HCT116 (cell line): Measurements from ENCODE around the gene LRRC52. TPM values are rescaled to one million over a fixed set of nuclear protein-coding genes. Genes with fewer than 3 reads are reported as not detected.

Experiments
- ATAC-seq: fragments of 200-7000 bp; cut with Tn5 transposase; 2 replicates; pipeline ENCODE4 v1.9.1; 2020; ENCODE audit warnings: mild to moderate bottlenecking, moderate library complexity
- BruUV-seq: library from RNA; stranded (reverse); fragments of 400-500 nt; replicated peaks from 2 replicates; lab custom pipeline; 2021; lab: Mats Ljungman, UMichigan
- CTCF ChIA-PET: fragments of 300-600 bp; sonication (Branson Sonifier 250); formaldehyde crosslinking; loops from one replicate; lab custom pipeline; 2021; ENCODE audit warnings: antibody characterized with exemption; lab: Charles Lee
- POLR2A ChIA-PET: fragments of 300-600, 350-600 bp; sonication (Branson Sonifier 250); formaldehyde crosslinking; loops from one replicate; lab custom pipeline; 2021; ENCODE audit warnings: antibody characterized with exemption; lab: Charles Lee
- RAD21 ChIA-PET, 2 experiments: fragments of 300-600 bp; sonication (Branson Sonifier 250); formaldehyde crosslinking; loops; one replicate each; lab custom pipeline; 2023; ENCODE audit warnings: low total read pairs in 2 of 2; ENCODE audit not compliant: uncharacterized antibody in 2 of 2, unreplicated experiment in 2 of 2, low non-redundant PET in 1 of 2; lab: Charles Lee
- DNase-seq: peaks from one replicate; pipeline ENCODE4 v3.0.0-alpha.2; 2010; ENCODE audit warnings: low read depth, low spot score
- H2AFZ ChIP-seq: fragments of 200-600 bp; shearing (Covaris generic), sonication (generic); 2 replicates; pipeline ENCODE4 v1.6.1; 2017; ENCODE audit warnings: low read depth, mixed run types, mixed read lengths, antibody characterized with exemption, low read length; ENCODE audit not compliant: poor library complexity, severe bottlenecking
- H3K27ac ChIP-seq: 2 replicates; pipeline ENCODE4 v1.5.1; 2012; ENCODE audit warnings: low read depth, low read length
- H3K27me3 ChIP-seq: fragments of 200-600 bp; sonication (generic); 2 replicates; pipeline ENCODE4 v1.6.1; 2016; ENCODE audit warnings: mixed run types, low read length, mixed read lengths; ENCODE audit not compliant: insufficient read depth
- H3K36me3 ChIP-seq, 2 experiments: fragments of 200-500 bp in 1 of 2; fragments of 200-600 bp in 1 of 2; sonication (Bioruptor generic) in 1 of 2; sonication (generic) in 1 of 2; 2 replicates each; pipeline versions ENCODE4 v1.5.1 to v1.6.1; 2014 to 2016; ENCODE audit warnings: low read length in 2 of 2, inconsistent platforms in 1 of 2, mixed read lengths in 1 of 2, mixed run types in 1 of 2; ENCODE audit not compliant: insufficient read depth in 2 of 2, control insufficient read depth in 1 of 2
- H3K4me1 ChIP-seq, 2 experiments: fragments of 200-600 bp in 1 of 2; sonication (generic) in 1 of 2; 2 replicates each; pipeline versions ENCODE4 v1.5.1 to v1.6.1; 2012 to 2017; ENCODE audit warnings: low read length in 2 of 2, inconsistent platforms in 1 of 2, mild to moderate bottlenecking in 1 of 2, mixed read lengths in 1 of 2, mixed run types in 1 of 2, moderate library complexity in 1 of 2; ENCODE audit not compliant: insufficient read depth in 2 of 2, control insufficient read depth in 1 of 2
- H3K4me2 ChIP-seq: fragments of 200-600 bp; sonication (generic); 2 replicates; pipeline ENCODE4 v1.6.1; 2017; ENCODE audit warnings: mixed run types, low read length, mixed read lengths
- H3K4me3 ChIP-seq, 2 experiments: fragments of 200-600 bp in 1 of 2; sonication (generic) in 1 of 2; replicated peaks in 1 of 2; 2 replicates each; pipeline ENCODE4 v1.5.1; 2011 to 2016; ENCODE audit warnings: low read length in 2 of 2, control low read depth in 1 of 2, low read depth in 1 of 2, mild to moderate bottlenecking in 1 of 2, mixed read lengths in 1 of 2, mixed run types in 1 of 2
- H3K79me2 ChIP-seq: fragments of 200-600 bp; sonication (generic); 2 replicates; pipeline ENCODE4 v1.6.1; 2017; ENCODE audit warnings: mild to moderate bottlenecking, mixed run types, low read length, moderate library complexity, mixed read lengths; ENCODE audit not compliant: insufficient read depth
- H3K9ac ChIP-seq: fragments of 200-600 bp; sonication (generic); 2 replicates; pipeline ENCODE4 v1.6.1; 2016; ENCODE audit warnings: low read length, mixed read lengths
- H3K9me2 ChIP-seq: fragments of 200-600 bp; sonication (generic), shearing (Covaris generic); 2 replicates; pipeline ENCODE4 v1.6.1; 2017; ENCODE audit warnings: mixed run types, mild to moderate bottlenecking, moderate library complexity; ENCODE audit not compliant: insufficient read depth
- H3K9me3 ChIP-seq, 2 experiments: fragments of 200-500 bp in 1 of 2; fragments of 200-600 bp in 1 of 2; sonication (Bioruptor generic) in 1 of 2; sonication (generic) in 1 of 2; 2 replicates each; pipeline ENCODE4 v1.6.1; 2014 to 2017; ENCODE audit warnings: low read length in 2 of 2, mixed read lengths in 2 of 2, inconsistent platforms in 1 of 2, low read depth in 1 of 2, mild to moderate bottlenecking in 1 of 2, mixed run types in 1 of 2, moderate library complexity in 1 of 2; ENCODE audit not compliant: control insufficient read depth in 1 of 2, insufficient read depth in 1 of 2
- H4K20me1 ChIP-seq: fragments of 200-600 bp; sonication (generic), shearing (Covaris generic); 2 replicates; pipeline ENCODE4 v1.6.1; 2017; ENCODE audit warnings: mixed run types, mild to moderate bottlenecking, moderate library complexity; ENCODE audit not compliant: insufficient read depth
- ELF1 ChIP-seq: IDR thresholded peaks from 2 replicates; pipeline ENCODE4 v1.6.1; 2012; ENCODE audit warnings: low read depth, borderline replicate concordance
- EZH2 ChIP-seq: fragments of 200-600 bp; sonication (generic); IDR thresholded peaks from 2 replicates; pipeline ENCODE4 v1.6.1; 2017; ENCODE audit warnings: antibody characterized with exemption, mixed run types
- FOSL1 ChIP-seq: IDR thresholded peaks from 2 replicates; pipeline ENCODE4 v1.6.1; 2012; ENCODE audit warnings: low read depth
- POLR2A ChIP-seq: IDR thresholded peaks from 2 replicates; pipeline ENCODE4 v1.7.0; 2011; ENCODE audit warnings: borderline replicate concordance; ENCODE audit not compliant: insufficient read depth, insufficient read length; ENCODE audit errors: extremely low read depth
- RAD21 ChIP-seq: IDR thresholded peaks from 2 replicates; pipeline ENCODE4 v1.6.1; 2012; ENCODE audit warnings: low read depth, mild to moderate bottlenecking
- REST ChIP-seq: IDR thresholded peaks from 2 replicates; pipeline ENCODE4 v1.6.1; 2012; ENCODE audit warnings: low read depth
- SIN3A ChIP-seq: IDR thresholded peaks from 2 replicates; pipeline ENCODE4 v1.6.1; 2012; ENCODE audit warnings: low read depth
- SRF ChIP-seq: IDR thresholded peaks from 2 replicates; pipeline ENCODE4 v1.6.1; 2012; ENCODE audit warnings: low read depth
- YY1 ChIP-seq: IDR thresholded peaks from 2 replicates; pipeline ENCODE4 v1.6.1; 2011; ENCODE audit warnings: low read length, low read depth, moderate library complexity, mild to moderate bottlenecking; ENCODE audit not compliant: insufficient replicate concordance; ENCODE audit errors: extremely low read depth
- ZFX ChIP-seq: fragments of 450-650 bp; IDR thresholded peaks from 2 replicates; pipeline ENCODE4 v1.6.1; 2017
- ZNF274 ChIP-seq: fragments of 200-500 bp; sonication (Bioruptor generic); IDR thresholded peaks from 2 replicates; pipeline ENCODE4 v1.6.1; 2014; ENCODE audit warnings: mild to moderate bottlenecking, low read depth, low read length, inconsistent platforms
- intact Hi-C: fragments of 100-400 bp; cut with micrococcal nuclease; formaldehyde crosslinking; loops from 2 replicates; pipeline ENCODE4 v1.10.0; 2022
- total RNA-seq: library from RNA; stranded (reverse); gene quantifications from one replicate; pipeline ENCODE4 v1.2.1, GENCODE V29; 2021; ENCODE audit not compliant: unreplicated experiment

Gene LRRC52
- total RNA-seq, 1 experiment from 2014 or later: not detected

- ATAC-seq: no peak
- no TSS peak for BruUV-seq
- RAD21 ChIA-PET: no interaction called here
These were observed 35.5 kb upstream of the LRRC52 start for GRCh38 chr1:165508291-165508690.

GRCh38 chr1:165512816-165513215 lies 31.0 kb upstream of the LRRC52 start:
- TF ChIP-seq POLR2A (no peak), FOSL1 (no peak), ELF1 (no peak)
- no peak for ATAC-seq
- no peaks in the 10 kb centered on the region for H3K9me3 ChIP-seq
- no peak overlapping the region for H2AFZ ChIP-seq
- ChIA-PET CTCF (no interaction called here), POLR2A (no interaction called here), RAD21 (no interaction called here)
- no peak overlapping the region for H3K27ac ChIP-seq
- no peak overlapping the region for H3K4me3 ChIP-seq
- H4K20me1 ChIP-seq: no peaks in the 10 kb centered on the region
- no peaks in the 10 kb centered on the region for H3K4me1 ChIP-seq
- H3K79me2 ChIP-seq: no peaks in the 10 kb centered on the region
- intact Hi-C loops: no loop called here
- no peak overlapping the region for H3K4me2 ChIP-seq
- no peaks in the 10 kb centered on the region for H3K9me2 ChIP-seq
- H3K9ac ChIP-seq: no peak overlapping the region
- no TSS peak for BruUV-seq
- peaks cover 35% of the 10 kb centered on the region for H3K27me3 ChIP-seq
- no peaks in the 10 kb centered on the region for H3K36me3 ChIP-seq
- no peak for DNase-seq

More at GRCh38 chr1:165508291-165508690, 35.5 kb upstream of the LRRC52 start:
- H3K27ac ChIP-seq: no peak overlapping the region
- intact Hi-C loops: no loop called here
- H3K4me2 ChIP-seq: no peak overlapping the region
- H2AFZ ChIP-seq: no peak overlapping the region
- H3K36me3 ChIP-seq: no peaks in the 10 kb centered on the region
- no peak overlapping the region for H3K9ac ChIP-seq
- TF ChIP-seq SRF: no peak
- TF ChIP-seq, all 23 proteins: peak for 0
- H3K4me3 ChIP-seq: no peak overlapping the region
- ChIA-PET POLR2A (no interaction called here), CTCF (no interaction called here)
- H3K9me3 ChIP-seq: no peaks in the 10 kb centered on the region
- no peaks in the 10 kb centered on the region for H4K20me1 ChIP-seq
- no peak for DNase-seq
- H3K9me2 ChIP-seq: no peaks in the 10 kb centered on the region
- peaks cover 44% of the 10 kb centered on the region for H3K27me3 ChIP-seq
- H3K4me1 ChIP-seq: no peaks in the 10 kb centered on the region
- H3K79me2 ChIP-seq: no peaks in the 10 kb centered on the region

- Histone ChIP-seq H4K20me1 (no peaks in the 10 kb centered on the region), H3K4me1 (no peaks in the 10 kb centered on the region), H3K27ac (no peak overlapping the region), H3K4me3 (no peak overlapping the region), H3K9me3 (no peaks in the 10 kb centered on the region), H3K4me2 (no peak overlapping the region), H2AFZ (no peak overlapping the region), H3K27me3 (peaks cover 21% of the 10 kb centered on the region), H3K9me2 (no peaks in the 10 kb centered on the region), H3K79me2 (no peaks in the 10 kb centered on the region), H3K36me3 (no peaks in the 10 kb centered on the region), H3K9ac (no peak overlapping the region)
- DNase-seq: no peak
- no peak for ATAC-seq
- ChIA-PET RAD21 (no interaction called here), POLR2A (no interaction called here), CTCF (no interaction called here)
- no TSS peak for BruUV-seq
- intact Hi-C loops: no loop called here
- TF ChIP-seq EZH2 (no peak), RAD21 (no peak), YY1 (no peak), SIN3A (no peak), ZFX (no peak), POLR2A (no peak), REST (no peak), ZNF274 (no peak)
These were observed 27.3 kb upstream of the LRRC52 start for GRCh38 chr1:165516469-165516868.
